Thoracic aorta (tissue), 2 donors: ENCODE results near the gene RPL26. TPM values are rescaled to one million over a fixed set of nuclear protein-coding genes. Genes with fewer than 3 reads are reported as not detected.
"Not testable (repeated sequence)": the region's sequence is repeated elsewhere in the genome, so short reads cannot be mapped to it uniquely, and the experiment has no call there.

ENCODE experiments used
- ATAC-seq: fragments of 150-250 bp; one replicate; pipeline ENCODE4 v1.8.0; 2017; ENCODE audit warnings: low read depth; ENCODE audit not compliant: insufficient number of reproducible peaks, low FRiP score
- DNase-seq: peaks from one replicate; pipeline ENCODE4 v3.0.0-alpha.2; 2020; ENCODE audit warnings: low spot score
- H3K27ac ChIP-seq, 2 donors: fragments of 200-600 bp; sonication (generic); 1 replicate in 1 of 2; 2 replicates in 1 of 2; pipeline ENCODE4 v1.5.1; 2016; ENCODE audit warnings: mild to moderate bottlenecking in 2 of 2, moderate library complexity in 2 of 2
- H3K27me3 ChIP-seq: fragments of 200-600 bp; sonication (generic); replicated peaks from 2 replicates; pipeline ENCODE4 v1.6.0; 2016; ENCODE audit warnings: mild to moderate bottlenecking; ENCODE audit not compliant: insufficient read depth
- H3K36me3 ChIP-seq: fragments of 200-600 bp; sonication (generic); one replicate; pipeline ENCODE4 v1.5.1; 2016
- H3K4me1 ChIP-seq, 2 donors: fragments of 200-600 bp; sonication (generic); 1 replicate in 1 of 2; 2 replicates in 1 of 2; pipeline versions ENCODE4 v1.5.1 to v1.6.0; 2016; ENCODE audit warnings: low read depth in 2 of 2, mild to moderate bottlenecking in 1 of 2; ENCODE audit not compliant: control insufficient read depth in 1 of 2
- H3K4me3 ChIP-seq: fragments of 200-600 bp; sonication (generic); 2 replicates; pipeline ENCODE4 v1.5.1; 2016; ENCODE audit warnings: mild to moderate bottlenecking
- H3K9me3 ChIP-seq: fragments of 200-600 bp; sonication (generic); 2 replicates; pipeline ENCODE4 v1.5.1; 2016
- total RNA-seq, 2 donors: library from RNA; depleted of rRNA; stranded (reverse); fragments of >200 nt; gene quantifications; one replicate each; pipeline versions ENCODE4 v1.1.0 to v1.2.3, GENCODE V29; 2016
- TF ChIP-seq, protein P1 (sequence below): fragments of 200-600 bp; sonication (generic); IDR thresholded peaks from one replicate; pipeline ENCODE4 v1.5.1; 2019; ENCODE audit warnings: antibody characterized with exemption

Gene RPL26
- total RNA-seq, 2 donors from 2014 or later: 1,235 to 1,884 TPM

DNA sequence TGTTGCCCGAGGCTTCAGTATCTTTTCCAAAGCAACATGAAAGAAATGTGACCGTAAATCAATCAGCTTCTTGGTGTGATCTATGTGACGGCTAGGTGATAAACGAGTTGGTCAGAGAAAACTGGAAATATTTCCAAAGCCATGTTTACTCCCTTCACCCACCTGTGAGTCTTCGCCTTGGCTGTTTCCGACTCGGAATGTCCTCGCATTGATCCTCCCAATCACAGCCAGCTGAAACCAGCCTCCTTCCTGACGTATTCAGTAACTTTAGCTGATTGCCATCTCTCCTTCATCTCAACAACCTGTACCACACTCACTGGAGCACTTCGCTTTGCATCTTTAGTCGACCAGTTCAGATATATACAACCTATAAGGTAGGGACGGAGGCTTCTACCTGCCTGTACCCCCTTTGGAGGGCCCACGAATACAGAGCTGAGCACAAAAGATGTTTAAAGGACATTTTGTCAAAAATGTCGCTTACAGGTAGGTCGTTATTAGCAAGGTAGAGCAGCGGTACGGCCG, 7.2 kb downstream of the RPL26 start:
- TF ChIP-seq, protein P1, sequence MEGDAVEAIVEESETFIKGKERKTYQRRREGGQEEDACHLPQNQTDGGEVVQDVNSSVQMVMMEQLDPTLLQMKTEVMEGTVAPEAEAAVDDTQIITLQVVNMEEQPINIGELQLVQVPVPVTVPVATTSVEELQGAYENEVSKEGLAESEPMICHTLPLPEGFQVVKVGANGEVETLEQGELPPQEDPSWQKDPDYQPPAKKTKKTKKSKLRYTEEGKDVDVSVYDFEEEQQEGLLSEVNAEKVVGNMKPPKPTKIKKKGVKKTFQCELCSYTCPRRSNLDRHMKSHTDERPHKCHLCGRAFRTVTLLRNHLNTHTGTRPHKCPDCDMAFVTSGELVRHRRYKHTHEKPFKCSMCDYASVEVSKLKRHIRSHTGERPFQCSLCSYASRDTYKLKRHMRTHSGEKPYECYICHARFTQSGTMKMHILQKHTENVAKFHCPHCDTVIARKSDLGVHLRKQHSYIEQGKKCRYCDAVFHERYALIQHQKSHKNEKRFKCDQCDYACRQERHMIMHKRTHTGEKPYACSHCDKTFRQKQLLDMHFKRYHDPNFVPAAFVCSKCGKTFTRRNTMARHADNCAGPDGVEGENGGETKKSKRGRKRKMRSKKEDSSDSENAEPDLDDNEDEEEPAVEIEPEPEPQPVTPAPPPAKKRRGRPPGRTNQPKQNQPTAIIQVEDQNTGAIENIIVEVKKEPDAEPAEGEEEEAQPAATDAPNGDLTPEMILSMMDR: no peak
- Histone ChIP-seq H3K27me3 (no peaks in the 10 kb centered on the region), H3K9me3 (no peaks in the 10 kb centered on the region), H3K36me3 (peaks cover 24% of the 10 kb centered on the region), H3K27ac (peak overlapping the region; percentile 64 to 69), H3K4me3 (peak overlapping the region; percentile 84), H3K4me1 (peaks cover 7 to 20% of the 10 kb centered on the region in 2 donors)
- DNase-seq (no peak), ATAC-seq (no peak)

- H3K9me3 ChIP-seq, H3K27me3 ChIP-seq, DNase-seq, ATAC-seq, H3K27ac ChIP-seq, H3K4me3 ChIP-seq: not testable (repeated sequence)
- H3K4me1 ChIP-seq: peaks cover 7 to 11% of the 10 kb centered on the region in 2 donors
- peaks cover 20% of the 10 kb centered on the region for H3K36me3 ChIP-seq
Measured at GRCh38 chr17:8373856-8374255, 9.1 kb downstream of the RPL26 start.

- Histone ChIP-seq H3K4me3 (no peak overlapping the region), H3K9me3 (no peaks in the 10 kb centered on the region), H3K4me1 (peaks cover 7 to 11% of the 10 kb centered on the region in 2 donors), H3K36me3 (peaks cover 13% of the 10 kb centered on the region), H3K27me3 (no peaks in the 10 kb centered on the region), H3K27ac (no peak overlapping the region)
- DNase-seq (no peak), ATAC-seq (no peak)
- TF ChIP-seq, protein P1: no peak
Measured at GRCh38 chr17:8372422-8372821, 10.6 kb downstream of the RPL26 start.

DNA sequence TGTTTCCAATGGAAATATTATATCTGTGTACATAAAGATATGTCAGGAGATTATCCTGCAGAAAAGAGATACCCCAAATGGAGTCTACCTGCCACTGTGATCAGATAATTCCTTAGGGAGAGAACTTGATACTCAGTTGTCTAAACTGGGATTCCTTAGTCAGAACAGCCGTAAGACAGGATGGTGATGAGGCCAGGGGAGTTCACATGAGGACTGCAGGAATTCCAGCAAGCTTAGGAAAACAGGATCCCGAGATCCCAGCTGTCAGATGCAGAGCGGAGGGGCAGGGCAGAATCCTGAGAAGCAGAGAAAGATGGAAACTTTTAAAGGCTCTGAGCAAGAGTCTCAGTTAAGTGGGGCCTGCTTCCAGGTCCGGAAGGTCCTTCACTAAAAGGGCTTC, 11.2 kb downstream of the RPL26 start:
- DNase-seq: no peak
- Histone ChIP-seq H3K36me3 (peaks cover 13% of the 10 kb centered on the region), H3K27me3 (no peaks in the 10 kb centered on the region), H3K27ac (no peak overlapping the region), H3K9me3 (no peaks in the 10 kb centered on the region), H3K4me3 (no peak overlapping the region), H3K4me1 (peaks cover 7 to 11% of the 10 kb centered on the region in 2 donors)
- TF ChIP-seq, protein P1: no peak
- no peak for ATAC-seq

GRCh38 chr17:8369944-8370343, 13.0 kb downstream of the RPL26 start:
- Histone ChIP-seq H3K4me1 (no peaks in the 10 kb centered on the region), H3K27me3 (no peaks in the 10 kb centered on the region), H3K9me3 (no peaks in the 10 kb centered on the region), H3K36me3 (peaks cover 13% of the 10 kb centered on the region), H3K27ac (no peak overlapping the region), H3K4me3 (no peak overlapping the region)
- TF ChIP-seq, protein P1: no peak
- no peak for DNase-seq
- ATAC-seq: no peak

- TF ChIP-seq, protein P1: no peak
- peaks cover 17% of the 10 kb centered on the region for H3K36me3 ChIP-seq
- no peak overlapping the region for H3K4me3 ChIP-seq
- no peaks in the 10 kb centered on the region for H3K4me1 ChIP-seq
- H3K27ac ChIP-seq: no peak overlapping the region
- no peaks in the 10 kb centered on the region for H3K27me3 ChIP-seq
- no peaks in the 10 kb centered on the region for H3K9me3 ChIP-seq
- DNase-seq: no peak
- ATAC-seq: no peak
Measured at GRCh38 chr17:8368193-8368592, 14.8 kb downstream of the RPL26 start.
